ENCODE results near the gene GNG13. TPM values are rescaled to one million over a fixed set of nuclear protein-coding genes. Genes with fewer than 3 reads are reported as not detected.
A peak's percentile ranks its signal among the peaks of the same experiment; 100 is the strongest.

GNG13 gene
- total and polyA plus RNA-seq, 9 of the 15 experiments (the other 6 are each of a cell fraction or from before 2014, with no cell fraction given): not detected

- no TSS peak for BruUV-seq (replicated peaks)
- no peak for FAIRE-seq
- peaks cover 2 to 90% of the 10 kb centered on the region in 2 experiments; a peak in 3 of 5 replicates for H3K4me1 ChIP-seq (replicated peaks in 1 of 2; ENCODE audit: control insufficient read depth in 2 of 2, insufficient read depth in 2 of 2, low read length in 2 of 2)
- in situ Hi-C loops (cut with MboI): no loop called here
- no peaks in the 10 kb centered on the region for H3K9me1 ChIP-seq (ENCODE audit: control insufficient read depth, insufficient read depth, low read length)
- H4K20me1 ChIP-seq (replicated peaks; ENCODE audit: control insufficient read depth, insufficient read depth, low read length): peaks cover 11% of the 10 kb centered on the region
- peak in 1 of 4 experiments; percentile 19 for DNase-seq (ENCODE audit: extremely low read depth in 1 of 4, low spot score in 3 of 4)
- no peak overlapping the region for H3K27ac ChIP-seq (ENCODE audit: extremely low read depth, low read depth, low read length)
- H3K27me3 ChIP-seq (ENCODE audit: control insufficient read depth in 2 of 2, insufficient read depth in 2 of 2, low read length in 2 of 2): no peaks in the 10 kb centered on the region
- peak overlapping the region in 1 of 2 experiments; percentile 68; a peak in 2 of 4 replicates for H3K9ac ChIP-seq (ENCODE audit: insufficient read depth in 1 of 2, low read depth in 2 of 2, low read length in 2 of 2)
- 44% methylated on average over 20 of the region's 22 CpGs for WGBS (ENCODE audit: insufficient coverage, low coverage, missing lambda C conversion rate)
- no peak overlapping the region for H3K4me3 ChIP-seq
- H3K9me3 ChIP-seq (replicated peaks; ENCODE audit: control insufficient read depth, insufficient read depth, low read depth, low read length): no peaks in the 10 kb centered on the region
- no peak overlapping the region for H2AFZ ChIP-seq (ENCODE audit: low read depth, low read length)
- TF ChIP-seq SPI1 (IDR thresholded peaks at IDR 0.05; ENCODE audit: borderline replicate concordance, low read depth, low read length) (no peak), HDAC1 (IDR thresholded peaks at IDR 0.05) (no peak), CEBPG (CRISPR knock-in tag; IDR thresholded peaks at IDR 0.05) (no peak), CEBPG (tag; conservative IDR thresholded peaks at IDR 0.05 in 1 of 2, IDR thresholded peaks at IDR 0.05 in 1 of 2) (no peak), RBFOX2 (IDR thresholded peaks at IDR 0.05; ENCODE audit: low read depth, low read length) (0 out of 2 replicates have a peak, but pooled peaks have one; percentile 8), HMG20B (CRISPR knock-in tag; IDR thresholded peaks at IDR 0.05) (no peak), POLR2A (conservative IDR thresholded peaks at IDR 0.05) (peak; percentile 33; the same call in 1 of the 2 replicates), TFAM (CRISPR knock-in tag; conservative IDR thresholded peaks at IDR 0.05) (no peak), ZC3H8 (IDR thresholded peaks at IDR 0.05) (no peak), SMAD1 (IDR thresholded peaks at IDR 0.05; ENCODE audit: low read depth, low read length, partially characterized antibody) (no peak), HDGF (IDR thresholded peaks at IDR 0.05) (no peak), ZNF41 (CRISPR knock-in tag; conservative IDR thresholded peaks at IDR 0.05) (no peak), PCBP1 (IDR thresholded peaks at IDR 0.05; ENCODE audit: low read depth, low read length, poor library complexity, severe bottlenecking) (no peak), KLF6 (CRISPR knock-in tag; IDR thresholded peaks at IDR 0.05; ENCODE audit: borderline replicate concordance) (no peak)
- CTCF ChIA-PET (ENCODE audit: low intra/inter-chr PET ratio): no interaction called here
- POLR2A ChIA-PET: interaction anchor here (0.6 to 1.0 kb wide), 3 partner anchors 11 to 298 kb away, joined by 3 read pairs; partner anchors contain the start of genes CHTF18 and RPUSD1
- no peaks in the 10 kb centered on the region; the same call in 2 of the 3 replicates for H3K79me2 ChIP-seq (ENCODE audit: control insufficient read depth, insufficient read depth, low read length)
- ATAC-seq: no peak
- intact Hi-C loops (cut with micrococcal nuclease): no loop called here
- H3K4me2 ChIP-seq (ENCODE audit: insufficient read depth, low read length): no peak overlapping the region
- H3K36me3 ChIP-seq (ENCODE audit: control insufficient read depth, insufficient read depth, low read length): peaks cover 20% of the 10 kb centered on the region; the same call in 1 of the 3 replicates
Observed at GRCh38 chr16:799111-799947, 1.2 kb downstream of the GNG13 start.

All from K562 (cell line).